Mucosa of gallbladder (tissue), 1 donor: ENCODE data around the gene ETV6. TPM values are rescaled to one million over a fixed set of nuclear protein-coding genes. Genes with fewer than 3 reads are reported as not detected.
"Not testable (repeated sequence)": the region's sequence is repeated elsewhere in the genome, so short reads cannot be mapped to it uniquely, and the experiment has no call there.

Source experiments
- DNase-seq: peaks from one replicate; pipeline ENCODE4 v3.0.0-alpha.2; 2020; ENCODE audit warnings: low spot score
- total RNA-seq: library from RNA; stranded (reverse); gene quantifications from one replicate; pipeline ENCODE4 v1.2.1, GENCODE V29; 2021
- donor health status: DM: no; HTN: no; CAD: no.

Gene ETV6
- total RNA-seq, 1 donor from 2014 or later: 54.5 TPM

DNA sequence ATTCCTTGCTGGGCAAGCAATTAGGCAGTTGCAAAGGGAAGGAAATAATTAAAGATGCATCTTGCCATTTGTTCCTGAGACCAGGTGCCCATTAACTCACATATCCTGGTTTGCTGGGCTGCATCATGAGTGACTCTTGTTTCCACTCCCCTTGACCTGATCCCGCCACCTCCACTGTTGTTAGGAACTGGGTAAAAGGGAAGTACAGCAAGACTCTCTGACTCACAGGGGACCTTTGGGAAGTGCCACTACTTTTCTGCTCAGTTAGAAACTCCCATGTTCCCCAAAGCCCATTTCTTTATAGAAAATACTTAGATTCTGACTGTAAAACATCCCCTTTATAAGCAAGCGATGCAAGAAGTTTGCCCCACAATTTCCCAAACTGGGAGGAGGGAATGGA lies 235.2 kb downstream of the ETV6 start:
- DNase-seq: no peak

GRCh38 chr12:11885261-11886038 lies 236.0 kb downstream of the ETV6 start:
- peak; percentile 56 for DNase-seq

- no peak for DNase-seq
Observed at GRCh38 chr12:11886339-11886738, 236.9 kb downstream of the ETV6 start.

GRCh38 chr12:11888029-11888428 lies 238.6 kb downstream of the ETV6 start:
- DNase-seq: no peak

GRCh38 chr12:11891346-11891745 lies 241.9 kb downstream of the ETV6 start:
- DNase-seq: no peak

GRCh38 chr12:11891754-11892386 lies 242.4 kb downstream of the ETV6 start:
- DNase-seq: no peak

DNA sequence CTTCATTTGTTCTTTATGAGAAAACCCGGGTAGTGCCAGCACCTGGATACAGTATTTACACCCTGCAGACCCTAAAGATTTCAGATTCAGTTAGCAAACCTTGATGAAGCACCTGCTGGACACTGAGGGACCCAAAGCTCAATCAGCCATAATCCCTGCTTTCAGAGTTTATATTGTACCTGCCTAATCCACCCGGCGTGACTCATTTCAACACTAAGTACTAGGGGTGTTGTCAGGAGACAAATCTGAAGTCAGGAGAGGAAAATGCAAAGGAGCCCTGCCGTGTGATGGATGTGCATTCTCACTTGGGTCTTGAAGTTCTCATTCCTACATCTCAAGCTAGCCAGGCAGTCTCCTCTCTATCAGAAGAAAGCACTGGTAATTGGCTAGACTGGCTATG lies 244.5 kb downstream of the ETV6 start:
- no peak for DNase-seq

DNA sequence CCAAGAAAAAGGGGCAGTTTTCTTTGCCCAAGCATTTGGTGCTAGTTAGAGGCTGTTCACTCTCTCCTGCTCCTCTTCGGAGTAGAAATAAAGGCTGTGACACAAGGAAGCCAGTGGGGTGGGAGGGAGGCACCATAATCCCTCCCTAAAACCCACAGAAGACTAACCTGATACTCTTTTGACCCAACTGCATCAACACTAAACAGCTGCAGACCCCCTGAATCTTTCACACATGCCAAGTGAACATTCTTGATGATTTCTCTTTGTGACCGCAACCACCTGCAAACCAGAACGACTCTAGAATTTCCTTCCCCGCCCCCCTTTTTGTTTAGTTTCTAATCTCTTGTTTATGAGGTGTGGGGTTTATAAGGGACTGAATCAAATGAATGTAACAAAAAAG lies 245.4 kb downstream of the ETV6 start:
- DNase-seq: no peak

DNA sequence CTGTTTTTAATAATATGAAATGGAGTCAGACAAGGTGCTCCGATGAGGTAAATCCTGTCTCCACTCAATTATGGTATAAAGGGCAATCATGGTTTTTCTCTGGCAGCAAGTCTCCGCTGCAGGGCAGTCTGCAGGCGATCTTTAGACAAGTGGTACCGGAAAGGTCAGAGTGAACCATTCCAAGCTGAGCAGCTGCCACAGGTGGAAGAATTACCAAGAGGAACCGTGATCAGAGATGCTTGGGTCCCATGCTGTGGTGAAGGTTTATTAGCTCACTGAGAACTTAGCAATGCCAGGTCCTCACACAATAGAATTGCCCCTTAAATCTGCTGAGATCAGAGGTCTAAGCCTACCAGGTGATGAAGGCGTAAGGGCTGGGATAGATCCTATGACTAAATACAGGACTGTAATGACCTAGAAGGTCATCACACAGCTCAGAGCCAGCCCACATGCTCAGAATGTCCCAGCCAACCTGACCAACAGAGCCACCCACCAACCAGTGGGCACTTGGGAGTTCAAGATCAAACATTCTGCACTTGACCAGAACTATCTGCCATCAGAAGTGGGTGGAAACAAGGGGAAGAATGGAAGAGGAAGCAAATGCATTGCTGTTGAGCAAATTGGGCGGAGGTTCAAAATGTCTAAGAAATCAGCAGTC lies 246.1 kb downstream of the ETV6 start:
- no peak for DNase-seq

- no peak for DNase-seq
Observed at GRCh38 chr12:11896417-11896929, 247.0 kb downstream of the ETV6 start.

- no peak for DNase-seq
Observed at GRCh38 chr12:11897923-11898322, 248.4 kb downstream of the ETV6 start.

DNA sequence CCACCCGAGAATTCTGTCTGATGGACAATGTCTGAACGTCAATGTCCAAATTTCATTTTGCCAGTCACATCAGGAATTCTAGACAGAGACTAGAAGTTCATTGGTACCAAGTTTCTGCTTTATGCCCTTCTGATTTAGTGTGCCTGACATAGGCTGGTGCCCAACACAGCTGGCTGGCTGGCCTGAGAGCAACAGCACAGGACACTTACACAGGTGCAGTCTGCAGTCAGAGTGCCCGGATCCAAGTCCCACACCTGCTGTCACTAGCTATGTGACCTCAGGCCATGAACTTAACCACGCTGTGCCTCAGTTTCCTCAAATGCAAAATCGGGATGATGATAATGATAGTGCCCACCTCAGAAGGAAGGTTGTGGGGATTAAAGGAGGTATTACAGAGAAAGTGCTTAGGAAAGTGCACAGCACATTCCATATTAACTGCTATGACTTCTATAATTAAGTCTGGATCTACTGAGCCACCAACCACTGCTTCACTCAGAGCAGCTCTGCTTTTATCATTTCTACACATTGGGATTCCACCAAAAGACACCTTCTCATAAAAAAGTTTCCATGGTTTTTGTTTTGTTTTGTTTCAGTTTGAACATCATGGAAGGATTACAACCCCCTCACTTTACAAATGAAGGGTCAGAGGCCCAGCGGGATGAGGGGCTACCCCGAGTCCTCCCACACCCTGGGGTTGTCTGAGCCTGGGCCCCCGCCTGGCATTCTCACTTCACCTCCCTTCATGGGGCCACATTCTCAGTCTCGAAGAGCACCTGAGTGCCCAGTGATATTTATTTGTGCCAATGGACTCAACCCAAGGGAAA lies 252.4 kb downstream of the ETV6 start:
- DNase-seq: no peak

GRCh38 chr12:11902525-11902875 lies 253.0 kb downstream of the ETV6 start:
- DNase-seq: no peak

DNA sequence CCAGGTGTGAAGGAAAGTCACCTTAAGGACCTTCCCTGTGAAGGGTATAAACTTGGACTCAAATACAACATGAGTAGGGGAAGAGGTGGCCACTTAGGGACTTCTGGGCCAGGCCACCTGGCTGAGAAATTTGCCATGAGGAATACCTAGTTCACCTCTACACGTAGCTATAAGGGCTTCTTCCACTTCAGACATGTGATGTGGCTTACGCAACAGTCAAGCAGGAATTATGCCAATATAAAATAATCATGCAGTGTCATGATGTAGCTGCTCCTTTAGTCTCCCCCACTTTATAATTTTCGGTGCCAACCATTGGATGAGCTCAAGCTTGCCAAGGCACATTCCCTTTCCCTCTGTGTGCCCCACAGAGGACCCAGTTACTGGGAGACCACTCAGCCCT lies 254.7 kb downstream of the ETV6 start:
- no peak for DNase-seq

DNA sequence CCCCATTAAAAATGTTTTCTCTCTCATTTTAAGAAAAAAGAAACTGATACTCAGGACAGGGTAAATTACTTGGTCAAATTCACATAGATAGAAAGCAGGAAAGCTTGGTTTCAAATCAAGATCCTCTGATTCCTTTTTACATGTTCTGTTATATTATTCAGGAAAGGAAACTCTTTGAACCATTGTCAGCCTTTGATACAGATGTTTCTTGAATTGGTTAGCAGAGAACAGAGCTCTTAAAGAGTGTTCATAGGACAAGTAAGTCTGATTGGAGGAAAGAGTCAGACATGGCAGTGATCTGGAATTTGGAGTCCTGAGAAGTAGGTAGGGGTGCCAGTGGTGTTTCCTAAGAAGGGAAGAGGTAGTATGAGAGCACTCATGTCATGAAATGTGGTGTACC lies 256.1 kb downstream of the ETV6 start:
- DNase-seq: no peak

DNA sequence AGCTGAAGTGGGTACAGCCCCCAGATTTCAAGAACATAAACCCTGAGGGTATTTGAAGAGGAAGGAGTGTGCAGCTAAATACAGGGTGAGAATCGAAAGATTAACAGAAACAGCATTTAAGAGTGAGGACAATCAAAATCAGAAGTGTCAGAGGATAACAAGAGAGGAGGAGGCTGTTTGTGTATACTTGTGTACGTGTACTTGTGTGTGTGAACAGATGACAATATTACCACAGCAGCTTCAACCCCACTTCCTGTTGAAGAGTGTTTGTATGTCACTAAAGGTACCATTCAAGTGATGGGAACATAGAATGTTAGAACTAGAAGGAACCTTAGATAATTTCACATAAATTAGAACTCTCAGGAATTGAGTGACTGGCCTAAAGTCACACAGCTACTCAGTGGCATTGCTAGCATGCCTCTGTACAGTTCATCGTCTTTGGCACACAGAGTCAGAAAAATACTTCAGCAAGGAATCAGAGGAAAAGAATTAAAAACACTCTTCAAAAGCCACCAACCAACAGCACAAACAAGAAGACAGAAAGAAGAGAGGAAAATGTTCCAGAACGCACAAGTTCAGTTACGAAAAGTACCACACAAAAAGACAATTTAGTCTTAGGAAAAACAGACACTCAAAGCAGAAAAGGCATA lies 256.9 kb downstream of the ETV6 start:
- no peak for DNase-seq

GRCh38 chr12:11907625-11908024 lies 258.2 kb downstream of the ETV6 start:
- no peak for DNase-seq

GRCh38 chr12:11909406-11909805 lies 259.9 kb downstream of the ETV6 start:
- DNase-seq: not testable (repeated sequence)

DNA sequence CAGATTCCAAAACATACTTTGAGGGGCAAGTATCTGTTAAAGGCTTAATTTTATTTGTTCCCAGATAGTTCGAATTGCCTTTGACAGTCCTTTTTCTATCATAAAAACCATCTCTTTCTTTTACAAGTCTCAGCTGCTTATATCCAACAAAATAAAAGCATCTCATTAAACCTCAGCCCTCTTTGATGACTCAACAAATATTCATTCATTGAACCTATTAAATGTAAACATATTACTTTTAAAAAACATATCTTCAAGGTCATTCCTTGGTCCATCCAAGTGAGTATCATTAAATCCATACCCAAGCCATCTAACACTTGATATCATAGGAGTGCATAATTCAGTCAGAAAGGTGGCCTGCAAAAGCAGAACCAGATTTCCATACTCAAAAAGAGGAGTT lies 266.6 kb downstream of the ETV6 start:
- no peak for DNase-seq

DNA sequence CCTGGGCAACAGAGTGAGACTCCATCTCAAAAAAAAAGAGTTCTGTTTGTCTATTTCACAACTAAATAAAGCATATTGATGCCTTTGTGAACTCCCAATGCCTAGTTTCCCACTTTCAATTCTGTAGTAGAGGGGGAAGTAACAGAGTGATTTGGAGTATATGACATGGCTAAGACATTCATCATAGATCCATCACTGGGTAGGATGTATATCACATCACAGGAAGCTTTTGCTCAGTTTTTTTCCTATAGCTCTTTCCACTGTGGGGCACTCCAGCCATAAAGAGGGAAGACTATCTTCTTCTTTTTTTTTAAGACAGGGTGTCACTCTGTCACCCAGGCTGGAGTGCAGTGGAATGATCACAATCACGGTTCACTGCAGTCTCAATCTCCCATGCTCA lies 267.3 kb downstream of the ETV6 start:
- DNase-seq: no peak

GRCh38 chr12:11917501-11917900 lies 268.0 kb downstream of the ETV6 start:
- no peak for DNase-seq

DNA sequence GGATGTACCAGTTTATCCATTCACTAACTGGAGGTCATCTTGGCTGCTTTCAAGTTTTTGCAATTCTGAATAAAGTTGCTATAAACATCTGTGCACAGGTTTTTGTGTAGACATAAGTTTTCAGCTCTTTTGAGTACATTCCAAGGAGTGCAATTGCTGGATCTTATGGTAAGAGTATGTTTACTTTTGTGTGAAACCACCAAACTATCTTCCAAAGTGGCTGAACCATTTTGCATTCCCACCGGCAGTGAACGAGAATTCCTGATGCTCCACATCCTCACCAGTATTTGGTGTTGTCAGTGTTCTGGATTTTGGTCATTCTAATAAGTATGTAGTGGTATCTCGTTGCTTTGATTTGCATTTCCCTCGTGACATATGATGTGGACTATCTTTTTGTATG lies 270.8 kb downstream of the ETV6 start:
- no peak for DNase-seq
